NCI-H748 treated with DMSO at 0.1 percent for 48 hours (cell line): ENCODE results near the gene HAUS1.
"Not testable (repeated sequence)": the region's sequence is repeated elsewhere in the genome, so short reads cannot be mapped to it uniquely, and the experiment has no call there.

Experiments
- DNase-seq: peaks from one replicate; lab custom pipeline; 2025; lab: John Stamatoyannopoulos, UW

The HAUS1 gene

DNA sequence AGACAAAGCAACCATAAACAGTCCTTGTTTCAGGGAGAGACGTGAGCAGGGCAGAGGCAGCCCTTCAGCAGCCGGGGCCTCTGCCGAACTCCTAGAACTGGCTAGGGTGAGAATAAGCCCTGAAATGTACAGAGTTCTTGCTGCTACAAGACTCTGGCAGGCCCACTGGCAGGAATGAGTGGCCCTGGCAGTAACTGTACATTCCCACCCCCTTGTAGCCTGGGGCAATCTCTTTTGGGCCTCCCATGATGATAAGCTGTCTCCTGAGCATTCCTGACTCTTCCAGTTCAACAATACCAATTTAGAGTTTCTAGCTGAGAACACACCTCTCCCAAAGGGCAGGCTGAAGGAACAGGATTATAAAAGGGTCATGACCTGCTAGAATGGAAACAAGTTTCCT lies 54.3 kb downstream of the HAUS1 start:
- no peak for DNase-seq

GRCh38 chr18:46160050-46160798 lies 56.0 kb downstream of the HAUS1 start:
- no peak for DNase-seq

- not testable (repeated sequence) for DNase-seq
Measured at GRCh38 chr18:46160840-46161239, 56.7 kb downstream of the HAUS1 start.

DNA sequence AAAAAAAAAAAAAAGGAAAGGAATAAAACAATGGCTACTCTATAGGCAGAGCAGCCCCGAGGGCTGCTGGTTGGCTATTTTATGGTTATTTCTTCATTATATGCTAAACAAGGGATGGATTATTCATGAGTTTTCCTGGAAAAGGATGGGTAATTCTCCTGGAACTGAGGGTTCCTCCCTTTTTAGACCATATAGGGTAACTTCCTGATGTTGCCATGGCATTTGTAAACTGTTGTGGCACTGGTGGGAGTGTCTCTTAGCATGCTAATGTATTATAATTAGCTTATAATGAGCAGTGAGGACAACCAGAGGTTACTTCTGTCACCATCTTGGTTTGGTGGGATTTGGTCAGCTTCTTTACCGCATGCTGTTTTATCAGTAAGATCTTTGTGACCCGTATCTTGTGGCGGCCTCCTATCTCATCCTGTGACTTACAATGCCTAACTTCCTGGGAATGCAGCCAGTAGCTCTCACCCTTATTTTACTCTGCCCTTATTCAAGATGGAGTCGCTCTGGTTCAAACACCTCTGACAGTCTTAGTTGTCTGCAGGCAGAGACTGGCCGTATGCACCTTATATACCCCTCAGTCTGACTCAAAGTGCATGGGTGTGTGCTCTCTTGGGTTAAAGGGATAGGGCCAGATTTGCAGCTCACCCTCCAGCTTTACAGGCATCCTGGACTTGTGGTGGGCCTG lies 57.7 kb downstream of the HAUS1 start:
- DNase-seq, result no peak

- no peak for DNase-seq
Measured at GRCh38 chr18:46163091-46163490, 58.9 kb downstream of the HAUS1 start.

- DNase-seq, result no peak
Measured at GRCh38 chr18:46163941-46164499, 59.8 kb downstream of the HAUS1 start.

DNA sequence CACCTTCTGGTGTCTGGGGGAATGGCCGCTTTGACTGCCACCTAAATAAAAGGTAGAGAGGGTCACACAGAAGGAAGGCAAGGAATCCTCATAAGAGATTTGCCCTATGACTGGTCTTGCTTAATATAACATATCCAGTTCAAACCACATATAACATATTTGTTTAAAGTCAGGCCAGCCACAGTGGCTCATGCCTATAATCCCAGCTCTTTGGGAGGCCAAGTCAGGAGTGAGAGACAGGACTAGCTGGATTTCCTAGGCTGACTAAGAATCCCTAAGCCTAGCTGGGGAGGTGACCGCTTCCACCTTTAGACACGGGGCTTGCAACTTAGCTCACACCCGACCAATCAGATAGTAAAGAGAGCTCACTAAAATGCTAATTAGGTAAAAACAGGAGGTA lies 60.3 kb downstream of the HAUS1 start:
- not testable (repeated sequence) for DNase-seq

DNA sequence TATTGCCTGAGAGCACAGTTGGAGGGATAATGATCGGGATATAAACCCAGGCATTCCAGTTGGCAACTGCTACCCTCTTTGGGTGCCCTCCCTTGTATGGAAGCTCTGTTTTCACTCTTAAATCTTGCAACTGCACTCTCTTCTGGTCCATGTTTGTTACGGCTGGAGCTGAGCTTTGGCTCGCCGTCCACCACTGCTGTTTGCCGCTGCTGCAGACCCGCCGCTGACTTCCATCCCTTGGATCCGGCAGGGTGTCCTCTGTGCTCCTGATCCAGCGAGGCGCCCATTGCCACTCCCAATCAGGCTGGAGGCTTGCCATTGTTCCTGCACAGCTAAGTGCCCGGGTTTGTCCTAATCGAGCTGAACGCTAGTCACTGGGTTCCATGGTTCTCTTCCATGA lies 60.7 kb downstream of the HAUS1 start:
- no peak for DNase-seq

GRCh38 chr18:46166261-46166970 lies 62.2 kb downstream of the HAUS1 start:
- DNase-seq, result no peak

- no peak for DNase-seq
Measured at GRCh38 chr18:46167971-46168370, 63.8 kb downstream of the HAUS1 start.

DNA sequence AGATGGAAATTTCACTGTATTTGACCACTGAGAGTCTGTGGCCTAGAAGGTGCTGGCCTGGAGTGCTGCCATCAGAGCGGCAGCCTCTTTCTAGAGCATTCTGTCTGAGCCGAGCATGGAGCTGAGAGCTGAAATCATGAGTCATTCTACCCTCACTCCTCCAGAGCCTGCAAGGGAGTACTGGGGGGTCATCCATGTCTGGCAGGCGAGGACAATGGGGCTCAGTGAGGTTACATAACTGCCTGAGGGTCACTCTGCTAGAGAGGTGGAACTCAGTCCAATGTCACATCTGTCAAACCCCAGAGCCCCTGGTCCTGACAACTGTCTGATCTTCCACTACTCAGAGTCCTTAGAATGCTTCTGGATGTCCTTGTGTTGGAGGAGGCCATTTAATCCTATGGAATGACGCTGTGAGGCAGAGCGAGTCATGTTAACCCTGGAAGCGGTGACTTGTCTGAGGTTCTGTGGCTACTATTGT lies 65.3 kb downstream of the HAUS1 start:
- no peak for DNase-seq

GRCh38 chr18:46171331-46171730 lies 67.1 kb downstream of the HAUS1 start:
- DNase-seq, result no peak

DNA sequence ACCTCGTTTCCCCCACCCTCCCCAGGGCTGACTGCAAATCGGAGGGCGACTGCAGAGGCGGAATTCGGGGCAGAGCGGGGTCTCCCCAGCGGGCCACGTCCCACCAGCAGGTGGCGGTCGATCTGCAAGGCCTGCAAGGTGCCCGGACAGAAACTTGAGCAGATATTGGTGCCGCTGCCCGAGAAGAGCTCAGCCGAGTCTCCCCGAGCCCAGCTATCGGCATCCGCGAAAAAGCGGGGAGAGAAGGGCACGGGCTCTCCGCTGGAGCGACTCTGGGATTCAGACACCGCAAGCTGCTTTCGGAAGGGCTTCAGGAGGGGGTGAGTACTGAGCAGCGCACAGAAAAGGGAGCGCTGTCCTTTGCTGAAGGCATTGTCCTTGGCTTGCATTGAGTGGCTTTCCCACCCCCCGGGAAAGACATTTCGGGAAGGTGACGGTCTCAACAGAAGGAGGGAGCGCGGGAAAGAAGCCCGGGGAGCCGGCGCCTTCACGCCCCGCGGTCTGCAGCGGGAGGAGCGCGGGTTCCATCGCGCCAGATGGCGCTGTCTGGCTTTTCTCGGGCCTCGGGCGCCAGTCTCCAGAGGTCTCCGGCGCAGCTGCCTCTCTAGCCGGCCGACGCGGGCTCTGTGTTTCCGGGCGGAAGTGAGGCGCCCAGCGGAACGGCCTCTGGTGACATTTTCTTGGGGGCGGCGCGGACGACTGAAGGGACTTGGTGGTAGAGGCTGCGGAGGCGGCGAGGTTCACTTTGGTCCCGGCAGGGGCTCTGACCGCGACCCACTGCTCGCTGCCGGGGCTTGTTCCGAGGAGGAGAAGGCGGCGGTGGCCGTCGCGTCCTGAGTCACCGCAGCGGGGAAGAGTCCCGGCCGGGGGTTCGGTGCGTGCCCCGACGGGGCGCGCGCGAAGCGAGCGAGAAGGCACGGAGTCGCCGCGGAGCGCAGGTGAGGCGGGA lies 69.5 kb downstream of the HAUS1 start:
- DNase-seq, result peak; percentile 84

DNA sequence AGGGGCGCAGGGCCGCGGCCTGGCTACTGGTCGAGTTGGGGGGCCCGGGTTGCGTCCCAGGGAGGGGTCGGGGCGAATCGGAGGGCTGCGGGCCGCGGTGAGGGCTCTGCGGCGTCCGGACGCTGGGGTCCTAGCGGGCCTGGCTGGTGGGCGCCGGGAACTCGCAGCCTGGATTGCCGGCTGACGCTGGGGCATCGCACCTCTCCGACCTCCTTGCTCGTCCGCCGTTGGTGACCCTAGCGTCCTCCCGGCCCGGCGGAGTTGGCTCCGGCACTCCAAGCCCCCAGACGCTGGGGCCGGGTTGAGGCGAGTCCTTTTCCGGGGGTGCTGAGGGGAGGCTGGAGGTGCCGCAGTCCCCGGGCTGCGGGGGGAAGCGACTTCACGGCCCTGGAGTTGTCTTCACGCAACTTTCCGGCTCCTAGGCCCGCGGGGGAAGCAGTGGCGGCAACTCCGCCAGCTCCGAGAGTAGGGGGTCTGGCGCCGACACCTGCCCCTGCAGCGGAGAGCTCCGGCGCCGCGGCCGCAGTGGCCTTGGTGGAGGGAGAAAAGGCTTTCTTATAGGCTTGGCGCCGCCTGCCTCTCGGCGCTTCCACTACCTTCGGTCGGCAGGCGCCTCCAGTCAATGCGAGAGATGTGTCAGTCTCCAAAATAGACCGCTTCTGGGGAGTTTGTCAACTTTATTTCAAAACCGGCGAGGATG lies 70.3 kb downstream of the HAUS1 start:
- no peak for DNase-seq

GRCh38 chr18:46176001-46176400 lies 71.8 kb downstream of the HAUS1 start:
- DNase-seq, result no peak
